Measurements from ENCODE around the gene HAAO. TPM values are rescaled to one million over a fixed set of nuclear protein-coding genes. Genes with fewer than 3 reads are reported as not detected.
"Not testable (repeated sequence)": the region's sequence is repeated elsewhere in the genome, so short reads cannot be mapped to it uniquely, and the experiment has no call there.

Gene HAAO
- total RNA-seq, 2 donors from 2014 or later, result 0.65 to 6.1 TPM

GRCh38 chr2:42731316-42731715 lies 61.1 kb downstream of the HAAO start:
- DNase-seq; H3K4me1 Mint-ChIP-seq (ENCODE audit: low read depth); ATAC-seq (replicated peaks in 1 of 2): not testable (repeated sequence)

GRCh38 chr2:42726680-42727079 lies 65.7 kb downstream of the HAAO start:
- Mint-ChIP-seq H3K4me3 (no peak overlapping the region), H3K4me1 (ENCODE audit: low read depth) (peaks cover 30% of the 10 kb centered on the region), H3K36me3 (ENCODE audit: insufficient read depth in 2 of 2) (peaks cover 8 to 22% of the 10 kb centered on the region in 2 donors), H3K27me3 (ENCODE audit: low read depth) (no peaks in the 10 kb centered on the region), H3K27ac (no peak overlapping the region), H3K9me3 (peaks cover 0 to 4% of the 10 kb centered on the region in 2 donors)
- DNase-seq, result no peak
- no peak for ATAC-seq (replicated peaks in 1 of 2)

More at GRCh38 chr2:42731316-42731715, 61.1 kb downstream of the HAAO start:
- not testable (repeated sequence) for H3K4me3 Mint-ChIP-seq; H3K27me3 Mint-ChIP-seq (ENCODE audit: low read depth); H3K27ac Mint-ChIP-seq
- peaks cover 24 to 47% of the 10 kb centered on the region in 2 donors for H3K36me3 Mint-ChIP-seq (ENCODE audit: insufficient read depth in 2 of 2)
- peaks cover 11 to 18% of the 10 kb centered on the region in 2 donors for H3K9me3 Mint-ChIP-seq

GRCh38 chr2:42725657-42726056 lies 66.7 kb downstream of the HAAO start:
- no peak overlapping the region for H3K27ac Mint-ChIP-seq
- H3K27me3 Mint-ChIP-seq (ENCODE audit: low read depth), result no peaks in the 10 kb centered on the region
- H3K4me3 Mint-ChIP-seq, result no peak overlapping the region
- peaks cover 0 to 3% of the 10 kb centered on the region in 2 donors for H3K9me3 Mint-ChIP-seq
- DNase-seq (no peak), ATAC-seq (replicated peaks in 1 of 2) (no peak)
- peaks cover 30% of the 10 kb centered on the region for H3K4me1 Mint-ChIP-seq (ENCODE audit: low read depth)
- H3K36me3 Mint-ChIP-seq (ENCODE audit: insufficient read depth in 2 of 2), result peaks cover 5 to 19% of the 10 kb centered on the region in 2 donors

GRCh38 chr2:42724886-42725285 lies 67.5 kb downstream of the HAAO start:
- H3K36me3 Mint-ChIP-seq (ENCODE audit: insufficient read depth in 2 of 2), result peaks cover 2 to 14% of the 10 kb centered on the region in 2 donors

GRCh38 chr2:42723465-42723864 lies 68.9 kb downstream of the HAAO start:
- H3K27ac Mint-ChIP-seq, result no peak overlapping the region
- no peak for DNase-seq
- H3K9me3 Mint-ChIP-seq, result no peaks in the 10 kb centered on the region
- ATAC-seq (replicated peaks in 1 of 2), result no peak
- H3K36me3 Mint-ChIP-seq (ENCODE audit: insufficient read depth in 2 of 2), result peaks cover 0 to 4% of the 10 kb centered on the region in 2 donors
- H3K4me3 Mint-ChIP-seq, result no peak overlapping the region
- H3K4me1 Mint-ChIP-seq (ENCODE audit: low read depth), result peaks cover 30% of the 10 kb centered on the region
- H3K27me3 Mint-ChIP-seq (ENCODE audit: low read depth), result no peaks in the 10 kb centered on the region

More at GRCh38 chr2:42724886-42725285, 67.5 kb downstream of the HAAO start:
- no peak for ATAC-seq (replicated peaks in 1 of 2)
- H3K4me3 Mint-ChIP-seq, result no peak overlapping the region
- no peak for DNase-seq
- H3K4me1 Mint-ChIP-seq (ENCODE audit: low read depth), result peaks cover 30% of the 10 kb centered on the region
- H3K27me3 Mint-ChIP-seq (ENCODE audit: low read depth), result no peaks in the 10 kb centered on the region
- peaks cover 0 to 2% of the 10 kb centered on the region in 2 donors for H3K9me3 Mint-ChIP-seq
- no peak overlapping the region for H3K27ac Mint-ChIP-seq

- H3K4me3 Mint-ChIP-seq, result peak overlapping the region; percentile 19 to 28
- H3K4me1 Mint-ChIP-seq (ENCODE audit: low read depth), result peaks cover 30% of the 10 kb centered on the region
- ATAC-seq (replicated peaks in 1 of 2), result peak; percentile 86 to 90
- H3K36me3 Mint-ChIP-seq (ENCODE audit: insufficient read depth in 2 of 2), result peaks cover 0 to 4% of the 10 kb centered on the region in 2 donors
- H3K9me3 Mint-ChIP-seq, result no peaks in the 10 kb centered on the region
- peak; percentile 49 to 65 for DNase-seq
- H3K27me3 Mint-ChIP-seq (ENCODE audit: low read depth), result no peaks in the 10 kb centered on the region
- H3K27ac Mint-ChIP-seq, result no peak overlapping the region
Observed at GRCh38 chr2:42722320-42723190, 69.8 kb downstream of the HAAO start.

- H3K36me3 Mint-ChIP-seq (ENCODE audit: insufficient read depth in 2 of 2), result peaks cover 0 to 4% of the 10 kb centered on the region in 2 donors
- ATAC-seq (replicated peaks in 1 of 2), result peak; percentile 9 to 12
- DNase-seq, result no peak
- no peak overlapping the region for H3K27ac Mint-ChIP-seq
- peak overlapping the region in 1 of 2 donors; percentile 28 for H3K4me3 Mint-ChIP-seq
- H3K4me1 Mint-ChIP-seq (ENCODE audit: low read depth), result peaks cover 30% of the 10 kb centered on the region
- H3K27me3 Mint-ChIP-seq (ENCODE audit: low read depth), result no peaks in the 10 kb centered on the region
- no peaks in the 10 kb centered on the region for H3K9me3 Mint-ChIP-seq
Observed at GRCh38 chr2:42721898-42722297, 70.5 kb downstream of the HAAO start.

Other genes with a start within 250 kb of the HAAO start
- 10 to 100 TPM; 36.7 to 47.3 TPM for gene MTA3, start 224.0 kb downstream of the HAAO start, total RNA-seq
- gene OXER1, start 28.4 kb downstream of the HAAO start, total RNA-seq, result 1 to 10 TPM in 1 of 2 donors, under 1 TPM in 1; 0.30 to 1.9 TPM